ENCODE results near the gene STAMBPL1. TPM values are rescaled to one million over a fixed set of nuclear protein-coding genes. Genes with fewer than 3 reads are reported as not detected.

The STAMBPL1 gene
- total RNA-seq, 1 donor from 2014 or later, result 6.8 TPM

- peaks cover 19% of the 10 kb centered on the region for H3K4me1 ChIP-seq
- no peak for DNase-seq
- ATAC-seq, result peak; percentile 25
Measured at GRCh38 chr10:88971221-88972061, 91.4 kb downstream of the STAMBPL1 start.

More at GRCh38 chr10:88971221-88972061, 91.4 kb downstream of the STAMBPL1 start:
- intact Hi-C loops (cut with DNase I), result no loop called here
- no peak overlapping the region for H3K4me3 ChIP-seq
- TF ChIP-seq CTCF (IDR thresholded peaks at IDR 0.05), result no peak
- H3K27ac ChIP-seq, result no peak overlapping the region
- no peaks in the 10 kb centered on the region for H3K27me3 ChIP-seq
- no peaks in the 10 kb centered on the region for H3K36me3 ChIP-seq
- no peaks in the 10 kb centered on the region for H3K9me3 ChIP-seq

Other genes starting within 250 kb of the STAMBPL1 start
- not detected for gene LIPF, start 215.8 kb upstream of the STAMBPL1 start, total RNA-seq
- not detected for gene LIPK, start 174.0 kb upstream of the STAMBPL1 start, total RNA-seq
- gene LIPN, start 120.2 kb upstream of the STAMBPL1 start, total RNA-seq, result 1.0 TPM
- gene LIPM, start 77.5 kb upstream of the STAMBPL1 start, total RNA-seq, result not detected
- gene ANKRD22, start 28.4 kb upstream of the STAMBPL1 start, total RNA-seq, result 2.3 TPM
- gene ACTA2, start 72.5 kb downstream of the STAMBPL1 start, total RNA-seq, result 478 TPM
- 41.2 TPM for gene FAS, start 110.6 kb downstream of the STAMBPL1 start, total RNA-seq

Measured in upper lobe of right lung (tissue), 1 donor.